HL-60 (cell line): ENCODE results near the gene GID8.
A peak's percentile ranks its signal among the peaks of the same experiment; 100 is the strongest.

Experiments
- DNase-seq, 2 experiments: peaks; one replicate each; pipeline ENCODE4 v3.0.0-alpha.2; 2010 to 2020; ENCODE audit warnings: low read depth in 1 of 2, low spot score in 1 of 2
- H3K27ac ChIP-seq: fragments of 250-450 bp; sonication (Bioruptor Pico); replicated peaks from 2 replicates; pipeline ENCODE4 v1.5.1; 2020; ENCODE audit warnings: mild to moderate bottlenecking, moderate library complexity
- H3K27me3 ChIP-seq: fragments of 250-450 bp; sonication (Bioruptor Pico); 2 replicates; pipeline ENCODE4 v1.5.1; 2021; ENCODE audit warnings: mild to moderate bottlenecking, moderate library complexity; ENCODE audit not compliant: insufficient read depth, poor library complexity, severe bottlenecking
- H3K4me3 ChIP-seq: replicated peaks from 2 replicates; pipeline ENCODE4 v1.5.1; 2011; ENCODE audit warnings: mild to moderate bottlenecking, control low read depth, low read length; ENCODE audit not compliant: insufficient read depth
- CTCF ChIP-seq: IDR thresholded peaks from one replicate; pipeline ENCODE4 v1.5.1; 2011; ENCODE audit warnings: low read length, control low read depth, inconsistent platforms; ENCODE audit not compliant: insufficient read depth
- GABPA ChIP-seq: IDR thresholded peaks from 2 replicates; pipeline ENCODE4 v1.6.1; 2012; ENCODE audit warnings: low read depth
- POLR2AphosphoS5 ChIP-seq: IDR thresholded peaks from 2 replicates; pipeline ENCODE4 v1.6.1; 2012; ENCODE audit warnings: low read depth
- REST ChIP-seq: IDR thresholded peaks from 2 replicates; pipeline ENCODE4 v1.6.1; 2012; ENCODE audit warnings: low read depth; ENCODE audit not compliant: insufficient replicate concordance
- SPI1 ChIP-seq: IDR thresholded peaks from 2 replicates; pipeline ENCODE4 v1.6.1; 2012; ENCODE audit warnings: low read depth, mild to moderate bottlenecking, borderline replicate concordance

Gene GID8

GRCh38 chr20:62935204-62935967, 2.6 kb upstream of the GID8 start:
- Histone ChIP-seq H3K27ac (no peak overlapping the region), H3K4me3 (no peak overlapping the region), H3K27me3 (no peaks in the 10 kb centered on the region)
- TF ChIP-seq SPI1 (no peak), CTCF (no peak), POLR2AphosphoS5 (no peak), GABPA (no peak), REST (no peak)
- no peak for DNase-seq

GRCh38 chr20:62935968-62936585, 1.9 kb upstream of the GID8 start:
- no peak overlapping the region; the same call in 1 of the 2 replicates for H3K27ac ChIP-seq
- H3K27me3 ChIP-seq = no peaks in the 10 kb centered on the region
- peak overlapping the region; percentile 93; the same call in 1 of the 2 replicates for H3K4me3 ChIP-seq
- no peak for DNase-seq
- no peak for TF ChIP-seq CTCF
- TF ChIP-seq POLR2AphosphoS5 = no peak
- TF ChIP-seq SPI1 = no peak
- TF ChIP-seq REST = no peak
- TF ChIP-seq GABPA = no peak

- H3K27me3 ChIP-seq = no peaks in the 10 kb centered on the region
- H3K27ac ChIP-seq = peak overlapping the region; percentile 96
- peak overlapping the region; percentile 93 for H3K4me3 ChIP-seq
- no peak for TF ChIP-seq SPI1
- TF ChIP-seq REST = peak; percentile 29
- peak; percentile 83; the same call in 1 of the 2 replicates for TF ChIP-seq POLR2AphosphoS5
- peak; percentile 72 for TF ChIP-seq GABPA
- peak; percentile 96 to 97 for DNase-seq
These were observed 461 bp upstream of the GID8 start for GRCh38 chr20:62937268-62938104.
